HFF-Myc (cell line): ENCODE measurements around the gene LPAR2.
"Not testable (repeated sequence)": the region's sequence is repeated elsewhere in the genome, so short reads cannot be mapped to it uniquely, and the experiment has no call there.

Experiments used
- DNase-seq: peaks from one replicate; pipeline ENCODE4 v3.0.0-alpha.2; 2011; ENCODE audit warnings: low read depth; ENCODE audit errors: extremely low read depth
- H3K4me3 ChIP-seq: replicated peaks from 2 replicates; pipeline ENCODE4 v1.5.1; 2011; ENCODE audit warnings: low read depth, mild to moderate bottlenecking, control low read depth, low read length
- CTCF ChIP-seq: IDR thresholded peaks from 2 replicates; pipeline ENCODE4 v1.5.1; 2012; ENCODE audit warnings: mild to moderate bottlenecking, low read depth, low read length, control low read depth; ENCODE audit errors: missing control alignments

The LPAR2 gene

GRCh38 chr19:19619849-19620210, 8.2 kb downstream of the LPAR2 start:
- no peak for DNase-seq
- TF ChIP-seq CTCF = no peak
- H3K4me3 ChIP-seq = no peak overlapping the region

GRCh38 chr19:19619181-19619848, 8.7 kb downstream of the LPAR2 start:
- no peak overlapping the region for H3K4me3 ChIP-seq
- no peak for TF ChIP-seq CTCF
- no peak for DNase-seq

- peak within 1 kb of the TSS; percentile 26 for H3K4me3 ChIP-seq
- peak; percentile 51 for DNase-seq
- TF ChIP-seq CTCF = no peak
Observed at GRCh38 chr19:19618219-19619051, 9.6 kb downstream of the LPAR2 start, which contains the start of gene PBX4. Gene PBX4, minus strand, starts transcription at chr19:19618687. Its CDS starts 58 bp downstream, at chr19:19618629.

GRCh38 chr19:19615086-19615485, 12.9 kb downstream of the LPAR2 start:
- no peak for TF ChIP-seq CTCF
- H3K4me3 ChIP-seq = no peak overlapping the region
- DNase-seq = no peak

- no peak overlapping the region for H3K4me3 ChIP-seq
- no peak for TF ChIP-seq CTCF
- DNase-seq = no peak
Observed at GRCh38 chr19:19613506-19613905, 14.5 kb downstream of the LPAR2 start.

GRCh38 chr19:19610376-19611202, 17.4 kb downstream of the LPAR2 start:
- DNase-seq = no peak
- no peak for TF ChIP-seq CTCF
- H3K4me3 ChIP-seq = no peak overlapping the region

GRCh38 chr19:19606686-19607085, 21.3 kb downstream of the LPAR2 start:
- not testable (repeated sequence) for DNase-seq, H3K4me3 ChIP-seq
